CD4-positive, alpha-beta T cell treated with Interleukin-10 for 1 hour (primary cell): ENCODE data around the gene EIF4E1B.

Experiments used
- DNase-seq: peaks from one replicate; pipeline ENCODE4 v3.0.0-alpha.2; 2020

EIF4E1B gene

GRCh38 chr5:176628406-176629228 is 1.9 kb upstream of the EIF4E1B start:
- DNase-seq = no peak

GRCh38 chr5:176629317-176629852 is 1.1 kb upstream of the EIF4E1B start:
- DNase-seq = no peak

- no peak for DNase-seq
Observed at GRCh38 chr5:176630681-176631222, 277 bp downstream of the EIF4E1B start.

- no peak for DNase-seq
Observed at GRCh38 chr5:176631383-176632200, 1.1 kb downstream of the EIF4E1B start.

- DNase-seq = no peak
Observed at GRCh38 chr5:176632745-176633144, 2.3 kb downstream of the EIF4E1B start.

GRCh38 chr5:176633598-176633997 is 3.1 kb downstream of the EIF4E1B start:
- DNase-seq = no peak

- no peak for DNase-seq
Observed at GRCh38 chr5:176636426-176636825, 6.0 kb downstream of the EIF4E1B start.

- no peak for DNase-seq
Observed at GRCh38 chr5:176637556-176637955, 7.1 kb downstream of the EIF4E1B start.

- no peak for DNase-seq
Observed at GRCh38 chr5:176638437-176638836, 8.0 kb downstream of the EIF4E1B start.

- DNase-seq = no peak
Observed at GRCh38 chr5:176639208-176639607, 8.7 kb downstream of the EIF4E1B start.

GRCh38 chr5:176639981-176640380 is 9.5 kb downstream of the EIF4E1B start:
- no peak for DNase-seq

- no peak for DNase-seq
Observed at GRCh38 chr5:176640616-176641015, 10.1 kb downstream of the EIF4E1B start.

GRCh38 chr5:176642675-176643490 is 12.4 kb downstream of the EIF4E1B start:
- DNase-seq = no peak

- no peak for DNase-seq
Observed at GRCh38 chr5:176643491-176644219, 13.2 kb downstream of the EIF4E1B start.

- DNase-seq = no peak
Observed at GRCh38 chr5:176644294-176644693, 13.8 kb downstream of the EIF4E1B start.

- no peak for DNase-seq
Observed at GRCh38 chr5:176644878-176645670, 14.6 kb downstream of the EIF4E1B start.

GRCh38 chr5:176646049-176646706 is 15.7 kb downstream of the EIF4E1B start:
- no peak for DNase-seq

GRCh38 chr5:176646707-176647029 is 16.2 kb downstream of the EIF4E1B start:
- no peak for DNase-seq

GRCh38 chr5:176647030-176647842 is 16.8 kb downstream of the EIF4E1B start, which contains the start of gene TSPAN17:
Gene TSPAN17 (plus strand): TSS chr5:176647484. CDS start chr5:176647616, 132 bp downstream.
- DNase-seq = peak; percentile 99
